NCI-H1436 (cell line): ENCODE results near the gene TBC1D3G.
"Not testable (repeated sequence)": the region's sequence is repeated elsewhere in the genome, so short reads cannot be mapped to it uniquely, and the experiment has no call there.

Source experiments
- DNase-seq: peaks from one replicate; lab custom pipeline; 2025; lab: John Stamatoyannopoulos, UW

The TBC1D3G gene

DNA sequence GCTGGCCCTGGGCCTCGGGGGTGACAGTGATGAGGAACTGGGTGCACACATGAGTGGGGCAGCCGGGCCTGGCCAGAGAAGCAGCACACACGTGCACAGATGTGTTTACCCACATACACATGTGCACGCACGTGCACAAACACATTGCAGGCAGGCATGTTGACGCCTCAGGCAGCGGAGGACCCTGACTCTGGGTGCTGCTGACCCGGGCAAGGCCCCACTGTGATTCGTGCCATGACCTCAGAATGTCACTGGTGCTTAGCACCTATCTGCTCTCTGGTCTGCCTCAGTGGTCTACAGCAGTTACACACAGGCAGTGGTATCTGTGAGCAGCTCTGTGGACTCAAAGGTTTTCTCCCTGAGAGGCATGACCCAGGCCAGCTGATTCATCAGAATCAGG is at the start of gene TBC1D3G:
Gene TBC1D3G, plus strand, starts transcription at position 301 of the 400 bp plus-strand sequence. CDS start 1,528 bp downstream, outside the sequence.
- DNase-seq: not testable (repeated sequence)

- not testable (repeated sequence) for DNase-seq
These were observed 40.4 kb upstream of the TBC1D3G start for GRCh38 chr17:36283256-36283655.

DNA sequence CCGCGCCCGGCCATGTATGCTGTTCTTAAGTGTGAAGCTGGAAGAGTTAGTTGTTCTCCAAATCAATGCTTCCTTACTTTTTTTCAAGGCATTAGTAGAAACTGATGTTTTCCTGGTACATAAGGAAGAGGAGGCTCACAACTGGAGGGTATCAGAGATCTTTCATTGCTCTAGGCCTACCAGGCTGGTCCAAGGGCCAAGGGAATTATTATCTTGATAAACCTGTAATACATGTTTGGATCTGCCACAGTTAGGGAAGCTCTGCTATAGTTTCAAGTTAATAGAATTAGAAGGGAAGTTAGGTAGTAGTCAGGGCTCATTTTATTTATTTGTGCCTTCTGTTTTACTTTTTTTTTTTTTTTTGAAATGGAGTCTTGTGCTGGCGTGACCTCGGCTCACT is 39.5 kb upstream of the TBC1D3G start:
- DNase-seq: not testable (repeated sequence)

- not testable (repeated sequence) for DNase-seq
These were observed 33.6 kb upstream of the TBC1D3G start for GRCh38 chr17:36289965-36290612.

GRCh38 chr17:36295161-36295560 is 28.5 kb upstream of the TBC1D3G start:
- not testable (repeated sequence) for DNase-seq

- DNase-seq: not testable (repeated sequence)
These were observed 7.9 kb upstream of the TBC1D3G start for GRCh38 chr17:36315736-36316135.

GRCh38 chr17:36362496-36362895 is 38.8 kb downstream of the TBC1D3G start:
- not testable (repeated sequence) for DNase-seq

DNA sequence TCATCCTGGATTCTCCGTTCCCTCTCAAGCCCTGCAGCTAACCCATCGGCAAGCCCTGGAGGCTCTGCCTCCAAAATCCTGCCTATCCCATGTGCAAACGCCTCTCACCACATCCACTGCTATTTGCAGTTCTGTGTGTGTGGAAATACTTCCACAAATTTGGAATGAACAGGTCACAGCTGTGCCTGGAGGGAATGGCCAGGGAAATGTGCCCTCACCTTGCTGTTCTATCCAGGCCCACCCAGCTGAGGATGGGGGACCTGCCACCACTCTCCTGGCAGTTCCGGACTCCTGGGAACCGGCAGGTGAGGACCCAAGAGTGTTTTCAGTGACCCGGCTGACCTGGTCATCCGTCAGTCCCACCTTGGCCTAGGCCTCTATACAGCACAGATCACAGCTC is 52.3 kb downstream of the TBC1D3G start:
- DNase-seq: not testable (repeated sequence)
